HG02884 (cell line): Measurements from ENCODE around the gene CNPY1.

Source experiments
- ATAC-seq: cut with Tn5 transposase; IDR thresholded peaks from one replicate; pipeline ENCODE4 v1.9.1; 2021; ENCODE audit warnings: mild to moderate bottlenecking, moderate library complexity; ENCODE audit not compliant: unreplicated experiment

The CNPY1 gene

DNA sequence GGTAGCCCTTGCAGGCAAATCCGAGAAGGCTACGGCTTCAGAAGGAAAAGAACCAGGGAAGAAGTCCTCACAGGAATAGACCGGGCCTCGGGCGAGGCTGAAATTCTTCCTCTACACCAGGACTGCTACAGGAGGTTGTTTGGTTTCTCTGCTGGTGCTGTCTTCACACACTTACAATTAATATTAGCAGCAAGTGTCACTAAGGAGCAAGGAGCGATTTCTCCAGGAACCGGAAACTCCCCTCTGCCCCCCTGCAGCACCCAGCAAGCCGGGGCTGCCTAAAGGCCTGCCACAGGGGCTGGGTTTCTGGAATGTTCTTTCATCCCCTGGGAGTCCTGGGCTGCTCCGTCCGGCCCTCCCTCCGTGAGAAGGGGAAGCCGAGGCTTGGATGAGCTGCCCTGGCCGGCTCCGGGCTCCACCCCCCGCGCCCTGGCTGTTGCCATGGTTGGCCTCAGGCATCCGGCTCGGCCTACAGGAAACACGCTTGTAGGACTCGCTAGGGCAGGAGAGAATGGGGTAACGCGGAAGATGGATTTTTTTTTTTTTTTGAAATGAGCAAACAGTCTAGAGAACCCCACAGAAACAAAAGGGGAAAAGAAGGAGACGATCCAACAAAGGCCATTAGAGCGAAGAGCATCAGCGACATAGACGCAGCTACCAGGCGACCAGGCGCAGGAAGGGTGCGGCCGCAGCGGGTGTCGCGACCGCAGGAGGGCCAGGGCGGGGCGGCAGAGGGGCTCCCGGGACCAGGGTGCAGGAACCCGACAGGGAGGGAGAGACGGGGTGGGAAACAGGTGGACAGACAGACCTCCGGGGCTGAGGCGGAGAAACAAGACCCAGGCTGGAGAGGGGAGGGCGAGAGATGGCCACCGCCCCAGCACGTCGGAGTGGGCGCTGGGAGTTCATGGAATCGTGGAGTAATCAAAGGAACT is 55.4 kb downstream of the CNPY1 start:
- ATAC-seq: peak; percentile 90

DNA sequence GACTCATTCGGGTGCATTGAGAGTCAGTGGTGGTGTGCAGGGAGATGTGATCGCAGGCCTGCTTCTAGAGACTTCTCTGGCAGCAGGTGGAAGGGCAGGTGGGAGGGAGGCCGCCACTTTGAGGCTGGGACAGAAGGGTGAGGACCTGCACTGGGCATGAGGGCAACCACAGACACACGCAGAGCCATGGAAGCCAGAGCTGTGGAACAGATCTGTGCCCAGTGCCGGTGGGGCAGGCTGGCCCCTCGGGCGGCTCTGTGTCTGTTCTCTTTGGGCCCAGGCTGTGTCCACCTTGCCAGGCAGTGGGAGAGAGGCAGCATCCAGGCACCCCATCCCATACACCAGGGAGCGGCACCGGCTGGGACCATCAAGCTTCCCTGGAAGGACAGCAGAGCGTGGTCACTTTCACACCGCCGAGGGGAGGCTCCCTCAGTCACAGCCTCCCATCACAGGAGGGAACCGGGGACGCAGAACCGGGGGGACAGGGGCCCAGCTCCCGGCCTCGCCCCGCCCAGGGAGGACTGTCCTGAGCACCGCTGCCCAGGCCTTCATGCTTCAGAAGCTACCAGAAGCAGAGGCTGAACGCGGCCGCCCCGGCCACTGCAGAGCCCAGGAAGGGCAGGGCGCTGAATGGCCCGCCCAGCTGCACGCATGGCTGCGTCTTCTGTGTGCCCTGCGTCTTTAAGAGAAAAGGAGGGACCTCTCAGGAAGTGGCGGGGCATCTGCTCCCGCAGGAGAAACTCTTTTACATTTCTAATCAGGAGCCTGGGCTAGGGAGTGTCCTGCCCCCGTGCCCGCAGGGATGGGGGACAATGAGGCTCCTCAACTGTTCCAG is 56.3 kb downstream of the CNPY1 start:
- no peak for ATAC-seq

DNA sequence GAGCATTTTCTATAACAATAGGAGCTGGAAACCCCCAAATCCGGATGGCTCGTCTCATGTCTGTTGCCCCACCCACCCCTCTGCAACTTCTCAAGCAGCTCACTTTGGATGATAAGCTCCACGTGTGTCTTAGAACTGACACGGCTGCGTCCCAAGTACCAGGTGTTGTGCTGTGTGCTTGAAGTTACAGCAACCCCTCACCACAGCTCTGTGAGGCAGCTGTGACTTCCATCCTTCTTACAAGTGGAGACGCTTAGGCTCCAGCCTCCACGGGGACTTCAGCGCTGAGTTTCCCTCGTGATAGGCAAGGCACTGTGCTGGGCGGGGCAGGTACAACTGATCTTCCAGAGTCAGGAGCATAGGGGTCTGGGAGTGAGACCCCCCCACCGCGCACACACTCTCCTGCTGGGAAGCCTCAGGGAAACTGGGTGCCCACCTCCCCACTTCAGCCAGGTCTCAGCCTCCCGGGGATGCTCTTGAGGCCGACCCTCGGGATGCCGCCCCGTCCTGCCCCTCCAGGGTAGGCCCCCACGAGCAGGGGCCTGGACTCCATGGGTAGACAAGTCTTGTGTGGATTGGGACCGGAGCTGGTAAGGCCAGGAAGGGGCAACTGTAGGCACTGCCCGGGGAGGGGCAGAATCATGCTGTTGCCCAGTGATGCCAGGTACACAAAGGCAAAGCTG is 57.1 kb downstream of the CNPY1 start:
- no peak for ATAC-seq

DNA sequence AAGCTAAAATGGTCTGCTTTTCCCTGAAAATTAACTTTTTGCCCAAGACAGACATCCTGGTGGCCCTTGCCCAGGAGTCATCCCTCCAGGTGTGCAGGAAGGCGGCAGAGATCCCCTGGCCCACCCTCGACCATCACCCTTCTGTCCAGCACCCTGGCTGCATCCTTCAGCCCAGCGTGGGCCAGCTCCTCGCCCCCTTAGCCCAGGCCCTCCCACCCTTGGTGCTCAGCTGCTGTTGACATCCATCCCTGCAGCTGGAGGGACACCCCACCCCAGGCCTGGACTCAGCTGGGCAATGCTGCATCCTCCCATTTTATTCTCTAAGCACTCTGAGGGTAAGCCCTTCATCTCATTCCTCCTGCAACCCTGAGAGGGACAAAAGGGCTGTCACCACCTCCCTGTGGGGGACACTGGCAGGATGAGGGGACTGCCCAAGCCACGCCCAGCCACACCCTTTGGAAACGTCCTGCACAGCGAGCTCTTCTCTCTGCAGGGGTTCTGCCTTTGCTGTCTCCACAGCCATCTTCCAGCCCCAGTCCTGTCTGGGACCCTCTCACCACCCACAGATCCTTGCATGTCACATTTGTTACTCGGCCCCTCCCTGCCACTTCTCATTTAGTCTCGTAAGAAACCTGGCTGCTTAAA is 57.8 kb downstream of the CNPY1 start:
- ATAC-seq: no peak

DNA sequence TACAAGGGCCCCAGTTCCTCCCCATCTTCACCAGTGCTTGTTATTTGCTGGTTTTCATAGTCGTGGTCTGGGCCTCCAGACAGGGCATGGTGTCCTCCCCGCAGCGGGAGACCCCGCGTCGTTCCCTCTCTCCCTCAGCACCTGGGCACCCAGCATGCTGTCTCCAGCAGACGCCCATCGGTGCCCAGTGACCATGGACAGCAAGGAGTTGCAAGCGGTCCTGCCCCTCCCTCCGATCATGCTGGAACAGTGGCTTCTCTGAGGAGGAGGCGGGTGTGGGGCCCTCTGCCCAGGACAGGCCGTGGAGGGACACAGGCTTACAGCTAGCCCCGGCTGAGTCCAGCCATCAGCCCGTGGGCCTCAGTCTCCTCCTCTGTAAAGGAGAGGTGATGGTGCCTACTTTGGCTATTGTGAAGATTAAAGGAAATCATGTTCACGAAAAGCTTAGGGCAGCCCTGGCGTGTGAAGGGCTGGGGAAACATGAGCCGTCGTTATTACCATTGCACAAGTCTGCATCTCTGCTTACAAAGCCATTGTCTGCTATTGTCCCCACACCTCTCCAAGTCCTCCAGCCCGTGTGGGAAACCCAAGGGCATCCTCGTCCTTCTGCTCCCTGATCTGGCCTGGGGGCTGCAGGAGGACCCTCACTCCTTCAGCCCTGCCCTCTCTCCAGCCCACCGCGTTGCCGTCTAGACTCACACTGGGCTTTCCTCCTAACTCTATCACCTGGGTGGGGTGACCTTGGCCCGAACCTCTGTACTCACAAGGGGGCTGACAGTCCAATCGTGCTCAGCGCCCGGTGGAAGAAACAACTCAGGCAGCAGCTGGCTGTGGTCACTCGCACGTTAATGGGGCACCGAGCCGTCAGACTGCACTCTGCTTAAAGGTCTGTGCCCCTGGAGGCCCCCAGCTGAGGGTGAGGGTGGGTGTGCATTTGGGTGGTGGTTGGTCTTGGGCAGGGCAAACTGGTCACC is 58.6 kb downstream of the CNPY1 start:
- ATAC-seq: no peak

DNA sequence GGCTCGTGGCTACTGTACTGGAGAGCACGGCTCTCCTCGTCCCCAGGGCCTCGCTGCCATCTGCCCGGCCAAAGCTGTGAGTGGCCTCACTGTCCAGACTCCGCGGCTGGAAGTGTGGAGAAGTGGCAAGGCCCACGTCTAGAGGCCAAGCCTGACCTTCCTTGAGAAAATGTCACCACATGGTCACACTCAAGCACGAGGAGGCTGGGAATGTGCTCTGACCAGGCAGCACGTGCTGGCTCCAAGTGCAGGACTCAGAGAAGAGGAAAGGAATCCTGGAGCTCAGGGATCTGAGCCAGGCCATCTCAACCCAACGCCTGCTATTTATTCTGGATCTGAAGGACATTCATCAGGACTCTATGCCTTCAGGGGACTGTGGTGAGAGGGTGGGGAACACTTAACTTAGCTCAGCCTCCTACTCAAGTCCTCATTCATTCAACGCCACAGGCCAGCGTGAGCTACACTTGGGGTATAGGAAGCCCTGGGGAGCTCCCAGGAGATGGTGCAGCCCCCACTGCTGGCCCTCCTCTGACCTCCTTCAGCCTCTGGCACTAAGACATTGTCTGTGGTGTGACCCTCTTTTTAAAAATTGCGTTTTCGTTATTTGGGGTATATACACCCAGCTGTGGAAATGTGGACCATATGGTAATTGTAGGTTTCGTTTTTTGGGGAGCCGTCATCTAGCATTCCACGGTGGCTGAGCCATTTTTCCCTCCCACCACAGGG is 59.4 kb downstream of the CNPY1 start:
- ATAC-seq: no peak

DNA sequence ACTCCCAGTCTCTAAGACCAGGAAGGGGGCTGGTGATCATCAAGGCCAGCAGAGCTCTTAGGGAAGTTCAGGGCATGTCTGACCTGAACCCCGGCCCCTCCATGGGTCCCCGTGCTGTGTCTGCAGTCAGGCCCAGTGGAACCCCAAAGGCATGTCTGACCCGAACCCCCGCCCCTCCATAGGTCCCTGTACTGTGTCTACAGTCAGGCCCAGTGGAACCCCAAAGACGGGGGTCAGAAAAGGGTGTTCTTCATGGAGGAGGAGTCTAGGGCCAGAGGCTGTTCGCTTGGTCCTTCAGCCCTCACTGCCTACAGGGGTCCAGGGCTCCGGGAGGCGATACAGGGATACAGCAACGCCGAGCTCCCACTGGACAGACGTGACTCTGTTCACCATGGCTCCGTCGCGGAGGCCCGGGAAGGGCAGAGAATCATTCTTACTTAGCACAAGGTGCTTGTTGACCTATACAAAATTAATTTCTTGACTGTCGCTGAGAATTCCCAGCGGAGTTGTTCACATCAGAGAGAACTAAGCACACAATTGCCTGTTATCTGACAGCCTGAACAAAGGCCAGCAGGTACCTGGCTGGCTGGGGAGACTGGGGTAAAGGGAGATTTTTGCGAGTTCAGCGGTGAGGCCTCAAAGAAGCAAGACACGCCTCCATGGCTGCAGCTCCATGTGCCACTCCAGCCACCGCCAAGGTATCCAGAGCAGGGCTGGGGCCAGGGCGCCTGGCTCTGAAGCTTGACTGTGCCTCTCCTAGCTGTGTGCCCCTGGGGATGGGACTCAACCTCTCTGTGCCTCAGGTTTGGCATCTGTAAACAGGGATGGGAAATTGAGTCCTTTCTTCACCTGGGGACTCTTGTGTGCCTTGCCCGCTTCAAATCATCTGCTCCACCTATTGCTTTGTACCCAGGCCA is 61.6 kb downstream of the CNPY1 start:
- no peak for ATAC-seq

DNA sequence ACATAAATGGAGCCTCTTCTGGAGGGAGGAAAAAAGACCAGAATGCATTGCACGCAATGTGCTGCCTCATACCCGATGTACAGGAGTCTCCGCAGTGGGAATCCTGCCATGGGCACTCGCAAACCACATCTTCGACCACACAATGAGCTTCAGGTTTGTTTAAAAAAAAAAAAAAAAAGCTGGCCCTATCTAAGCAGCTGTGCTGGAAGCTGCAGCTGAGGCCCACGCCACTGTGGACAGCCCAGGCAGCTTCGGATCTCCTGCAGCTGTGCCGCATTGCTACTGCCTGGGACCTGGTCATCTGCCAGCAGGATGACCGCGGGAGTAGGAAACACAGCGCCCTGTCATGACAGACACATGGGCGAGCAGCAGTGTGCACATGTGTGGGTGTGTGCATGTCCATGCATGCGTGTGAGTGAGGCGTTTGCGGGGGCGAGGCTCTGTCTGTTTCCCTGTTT is 62.5 kb downstream of the CNPY1 start:
- no peak for ATAC-seq

DNA sequence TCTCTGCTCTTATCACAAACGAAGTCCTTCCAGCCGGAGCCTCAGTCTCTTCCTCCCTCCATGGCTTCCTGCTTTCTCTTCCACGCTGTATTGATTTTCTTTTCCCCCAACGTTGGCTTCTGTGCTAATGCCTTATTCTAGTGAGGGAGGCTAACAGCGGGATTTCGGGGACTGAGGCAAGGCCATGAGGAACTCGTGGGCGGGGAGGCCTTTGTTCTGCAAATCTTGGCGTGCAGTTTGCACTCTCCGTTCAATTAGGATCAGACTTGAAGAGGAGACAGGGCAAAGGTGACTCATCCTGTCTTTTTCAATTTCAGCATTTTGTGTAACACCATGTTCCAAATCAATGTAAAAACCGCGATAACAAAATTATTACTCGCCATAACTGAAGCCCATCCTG is 63.1 kb downstream of the CNPY1 start:
- no peak for ATAC-seq

DNA sequence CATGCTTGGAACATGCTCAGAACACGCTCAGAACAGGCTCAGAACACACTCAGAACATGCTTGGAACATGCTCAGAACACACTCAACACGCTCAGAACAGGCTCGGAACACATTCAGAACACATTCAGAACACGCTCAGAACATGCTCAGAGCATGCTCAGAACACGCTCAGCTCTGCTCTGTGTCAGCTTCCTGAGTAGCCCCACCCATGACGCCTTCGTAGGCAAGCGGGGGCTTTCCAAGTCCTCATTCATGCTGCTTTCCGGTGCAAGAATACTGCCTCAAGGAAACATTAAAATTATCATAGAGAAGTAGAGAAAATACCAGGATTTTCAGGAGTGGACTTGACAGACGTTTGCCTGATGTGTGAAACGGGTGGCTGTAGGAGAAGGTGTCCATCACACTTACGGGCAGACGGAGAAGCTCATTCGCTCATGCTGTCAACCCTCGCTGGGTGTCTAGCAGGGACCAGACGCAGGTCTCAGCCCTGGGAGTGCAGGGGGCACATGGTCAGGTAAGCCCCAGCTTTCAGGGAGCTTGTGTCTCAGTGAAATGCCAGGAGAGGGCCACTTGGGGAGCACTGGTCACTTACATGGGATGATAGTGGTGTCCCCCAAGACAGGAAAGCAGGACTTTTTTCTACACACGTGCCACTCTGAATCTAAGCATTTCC is 63.7 kb downstream of the CNPY1 start:
- ATAC-seq: no peak

DNA sequence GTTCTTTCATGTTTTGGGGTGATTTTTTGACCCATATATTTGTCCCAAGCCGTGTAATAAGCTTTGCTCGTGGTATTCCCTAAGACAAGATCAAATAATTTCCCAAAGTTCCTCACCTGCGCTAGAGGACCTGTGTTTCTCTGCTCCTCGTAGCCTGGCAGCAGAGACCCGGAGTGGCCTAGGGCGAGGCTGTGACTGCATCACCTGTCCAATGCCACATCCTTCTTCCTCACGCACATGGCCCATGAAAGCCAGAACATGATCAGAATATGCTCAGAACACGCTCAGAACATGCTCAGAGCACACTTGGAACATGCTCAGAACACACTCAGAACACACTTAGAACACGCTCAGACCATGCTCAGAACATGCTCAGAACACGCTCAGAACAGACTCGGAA is 64.6 kb downstream of the CNPY1 start:
- no peak for ATAC-seq

DNA sequence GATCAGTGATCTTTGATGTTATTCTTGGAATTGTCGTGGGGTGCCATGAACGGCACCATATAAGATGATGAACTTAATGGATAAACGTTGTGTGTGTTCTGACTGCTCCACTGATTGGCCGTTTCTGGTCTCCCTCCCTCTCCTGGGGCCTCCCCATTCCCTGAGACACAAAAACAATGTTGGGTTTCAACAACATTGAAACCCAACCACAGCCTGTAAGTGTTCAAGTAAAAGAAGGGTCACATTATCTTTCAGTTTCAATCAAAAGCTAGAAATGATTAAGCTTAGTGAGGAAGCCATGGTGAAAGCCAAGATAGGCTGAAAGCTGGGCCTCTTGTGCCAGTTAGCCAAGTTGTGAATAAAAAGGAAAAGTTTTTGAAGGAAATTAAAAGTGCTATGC is 68.9 kb downstream of the CNPY1 start:
- ATAC-seq: peak; percentile 96

DNA sequence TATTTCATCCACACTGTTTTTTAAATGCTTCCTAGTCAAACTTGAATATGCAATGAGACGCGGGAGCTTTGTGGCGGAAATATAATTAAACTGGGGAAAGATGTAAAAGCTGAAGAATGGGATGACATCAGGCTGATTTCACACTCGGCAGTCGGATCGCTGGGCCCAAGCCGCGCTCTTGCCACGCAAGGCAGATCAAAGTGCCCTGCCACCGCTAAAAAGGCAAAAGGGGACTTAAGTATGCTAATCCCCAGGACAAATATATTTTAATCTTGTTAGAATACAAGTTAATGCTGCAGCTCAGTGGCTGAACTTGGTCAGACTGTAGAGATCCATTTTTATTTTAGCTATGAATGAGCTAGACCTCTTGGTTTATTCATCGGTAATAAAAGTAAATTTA is 74.6 kb downstream of the CNPY1 start:
- ATAC-seq: no peak

DNA sequence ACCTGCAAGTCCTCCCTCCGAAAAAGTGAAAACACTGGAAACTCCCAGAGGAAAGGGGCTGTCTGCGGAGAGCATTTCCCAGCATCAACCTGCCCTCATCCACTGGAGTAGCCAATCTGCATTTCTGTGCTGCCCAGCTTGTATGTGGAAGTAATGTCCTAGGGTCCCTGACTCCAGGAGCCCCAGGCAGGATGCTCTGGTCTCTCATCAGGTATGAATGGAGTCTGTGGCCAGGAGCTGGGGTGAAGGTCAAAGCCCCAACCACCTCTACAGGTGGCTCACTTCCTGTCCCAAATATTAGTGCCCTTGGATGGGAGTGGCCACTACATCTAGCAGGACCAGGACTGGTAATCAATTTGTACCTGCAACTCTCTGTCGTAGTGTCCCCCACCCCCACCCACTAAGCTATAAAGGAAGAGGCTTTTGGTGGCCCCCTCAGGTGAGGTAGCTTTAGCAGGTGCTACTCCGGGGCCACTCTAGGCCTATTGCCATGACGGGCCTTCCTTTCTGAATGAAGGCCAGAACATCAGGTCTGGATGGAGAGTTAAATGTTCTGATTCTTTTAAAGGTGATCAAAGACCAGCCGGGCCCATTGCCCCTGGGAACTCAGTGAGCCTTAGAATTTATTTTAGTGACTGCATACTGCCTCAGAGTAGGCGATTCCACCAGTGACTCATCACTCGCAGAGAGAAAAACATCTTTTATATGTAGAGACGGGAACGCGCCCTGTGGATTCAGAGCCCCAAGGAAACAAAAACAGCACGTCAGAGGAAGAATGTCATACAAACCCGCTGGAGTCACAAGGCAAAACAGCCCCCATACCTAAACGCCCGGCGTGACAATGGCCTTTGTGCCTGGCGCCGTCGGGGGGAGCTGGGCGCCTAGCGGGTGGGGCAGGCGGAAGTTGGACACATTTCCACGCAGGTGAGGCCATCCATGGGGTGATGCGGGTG is 75.4 kb downstream of the CNPY1 start:
- no peak for ATAC-seq

DNA sequence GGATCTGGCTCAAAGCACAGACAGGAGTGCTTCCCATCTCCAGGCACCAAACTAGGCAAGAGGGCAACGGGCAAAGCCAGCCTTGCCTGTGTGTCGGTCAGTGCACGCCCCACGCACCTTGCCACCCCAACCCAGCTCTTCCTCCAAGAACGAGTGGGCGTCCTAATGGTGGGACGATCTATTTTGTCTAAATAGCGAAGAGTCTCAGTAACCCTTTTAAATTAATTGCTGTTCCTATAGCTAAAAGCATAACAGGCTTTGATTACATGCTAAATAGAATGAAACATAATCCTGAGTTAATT is 76.2 kb downstream of the CNPY1 start:
- no peak for ATAC-seq
